Osteoblast (primary cell): Measurements from ENCODE around the gene REX1BD. TPM values are rescaled to one million over a fixed set of nuclear protein-coding genes. Genes with fewer than 3 reads are reported as not detected.
A peak's percentile ranks its signal among the peaks of the same experiment; 100 is the strongest.
"Not testable (repeated sequence)": the region's sequence is repeated elsewhere in the genome, so short reads cannot be mapped to it uniquely, and the experiment has no call there.

Experiments used
- DNase-seq: peaks from one replicate; pipeline ENCODE4 v3.0.0; 2011; ENCODE audit warnings: low spot score, mixed read lengths; ENCODE audit not compliant: insufficient read length; ENCODE audit errors: missing footprints
- H2AFZ ChIP-seq: 2 replicates; pipeline ENCODE4 v1.6.0; 2011; ENCODE audit warnings: mild to moderate bottlenecking, low read length
- H3K27ac ChIP-seq: 2 replicates; pipeline ENCODE4 v1.5.1; 2011; ENCODE audit warnings: mild to moderate bottlenecking, low read depth, low read length, moderate library complexity
- H3K27me3 ChIP-seq: 2 replicates; pipeline ENCODE4 v1.6.0; 2012; ENCODE audit warnings: mild to moderate bottlenecking, control low read depth, inconsistent platforms, low read length, moderate library complexity; ENCODE audit not compliant: insufficient read depth
- H3K36me3 ChIP-seq: 2 replicates; pipeline ENCODE4 v1.5.1; 2011; ENCODE audit warnings: mild to moderate bottlenecking, low read length, control low read depth, moderate library complexity; ENCODE audit not compliant: insufficient read depth
- H3K4me1 ChIP-seq: 2 replicates; pipeline ENCODE4 v1.5.1; 2011; ENCODE audit warnings: mild to moderate bottlenecking, low read length, control low read depth, moderate library complexity; ENCODE audit not compliant: insufficient read depth
- H3K4me2 ChIP-seq: 2 replicates; pipeline ENCODE4 v1.6.0; 2011; ENCODE audit warnings: mild to moderate bottlenecking, low read length; ENCODE audit not compliant: insufficient read depth
- H3K4me3 ChIP-seq: fragments of 200-600 bp; sonication (generic); 3 replicates; pipeline ENCODE4 v1.5.1; 2012; ENCODE audit warnings: mild to moderate bottlenecking, low read length, inconsistent platforms; ENCODE audit not compliant: insufficient read depth
- H3K79me2 ChIP-seq: 2 replicates; pipeline ENCODE4 v1.6.0; 2012; ENCODE audit warnings: mild to moderate bottlenecking, low read length, control low read depth, inconsistent platforms; ENCODE audit not compliant: insufficient read depth
- H3K9me3 ChIP-seq: 2 replicates; pipeline ENCODE4 v1.5.1; 2011; ENCODE audit warnings: low read depth, low read length, control low read depth
- H4K20me1 ChIP-seq: 2 replicates; pipeline ENCODE4 v1.6.0; 2012; ENCODE audit warnings: mild to moderate bottlenecking, low read length, control low read depth; ENCODE audit not compliant: insufficient read depth
- CTCF ChIP-seq: IDR thresholded peaks from 2 replicates; pipeline ENCODE4 v1.5.1; 2011; ENCODE audit warnings: mild to moderate bottlenecking, low read depth, low read length, moderate library complexity; ENCODE audit errors: extremely low read depth
- total RNA-seq: library from RNA; depleted of rRNA; stranded (reverse); fragments of >200 nt; gene quantifications from 2 replicates; pipeline ENCODE4 v1.2.3, GENCODE V29; 2012

The REX1BD gene
- total RNA-seq, result 27.7 and 29.7 TPM in 2 replicates

GRCh38 chr19:18588611-18589379 lies at the start of gene REX1BD:
Gene REX1BD (plus strand): TSS chr19:18588798. CDS start chr19:18588802, 4 bp downstream.
- H3K9me3 ChIP-seq, result no peaks in the 10 kb centered on the region
- H3K4me2 ChIP-seq, result peak within 1 kb of the TSS; percentile 98
- no peaks in the 10 kb centered on the region for H3K27me3 ChIP-seq
- H4K20me1 ChIP-seq, result peaks cover 8% of the 10 kb centered on the region
- H3K4me1 ChIP-seq, result peaks cover 19% of the 10 kb centered on the region
- H3K4me3 ChIP-seq, result peak within 1 kb of the TSS; percentile 91
- H3K36me3 ChIP-seq, result peaks cover 3% of the 10 kb centered on the region
- no peaks in the 10 kb centered on the region for H3K79me2 ChIP-seq
- peak; percentile 98 for DNase-seq
- H3K27ac ChIP-seq, result peak within 1 kb of the TSS; percentile 50
- H2AFZ ChIP-seq, result peak within 1 kb of the TSS; percentile 92
- TF ChIP-seq CTCF, result peak; percentile 75

- peaks cover 45% of the 10 kb centered on the region for H3K36me3 ChIP-seq
- H3K4me3 ChIP-seq, result no peak overlapping the region
- H2AFZ ChIP-seq, result no peak overlapping the region
- H3K4me2 ChIP-seq, result no peak overlapping the region
- H3K27ac ChIP-seq, result no peak overlapping the region
- H3K9me3 ChIP-seq, result no peaks in the 10 kb centered on the region
- peaks cover 19% of the 10 kb centered on the region for H3K79me2 ChIP-seq
- H3K27me3 ChIP-seq, result no peaks in the 10 kb centered on the region
- no peak for DNase-seq
- peaks cover 4% of the 10 kb centered on the region for H4K20me1 ChIP-seq
- TF ChIP-seq CTCF, result no peak
- H3K4me1 ChIP-seq, result peaks cover 16% of the 10 kb centered on the region
Measured at GRCh38 chr19:18539372-18539771, 49.2 kb upstream of the REX1BD start.

DNA sequence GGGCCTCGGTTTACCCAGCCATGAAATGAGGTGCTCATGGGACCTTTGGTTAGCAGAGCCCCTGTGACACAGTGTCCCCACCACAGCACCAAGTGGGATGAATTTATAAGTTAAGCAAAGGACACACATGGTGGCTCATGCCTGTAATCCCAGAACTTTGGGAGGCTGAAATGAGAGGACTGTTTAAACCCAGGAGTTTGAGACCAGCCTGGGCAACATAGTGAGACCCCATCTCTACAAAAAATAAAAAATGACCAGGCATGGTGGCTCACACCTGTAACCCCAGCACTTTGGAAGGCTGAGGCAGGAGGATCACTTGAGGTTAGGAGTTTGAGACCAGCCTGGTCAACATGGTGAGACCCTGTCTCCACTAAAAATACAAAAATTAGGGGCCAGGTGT lies 48.4 kb upstream of the REX1BD start:
- not testable (repeated sequence) for H3K9me3 ChIP-seq, H3K27me3 ChIP-seq, H3K4me2 ChIP-seq, H3K27ac ChIP-seq, H2AFZ ChIP-seq, H4K20me1 ChIP-seq, H3K4me3 ChIP-seq
- Histone ChIP-seq H3K79me2 (peaks cover 19% of the 10 kb centered on the region), H3K36me3 (peaks cover 44% of the 10 kb centered on the region), H3K4me1 (peaks cover 16% of the 10 kb centered on the region)
- peak; percentile 72 for DNase-seq

DNA sequence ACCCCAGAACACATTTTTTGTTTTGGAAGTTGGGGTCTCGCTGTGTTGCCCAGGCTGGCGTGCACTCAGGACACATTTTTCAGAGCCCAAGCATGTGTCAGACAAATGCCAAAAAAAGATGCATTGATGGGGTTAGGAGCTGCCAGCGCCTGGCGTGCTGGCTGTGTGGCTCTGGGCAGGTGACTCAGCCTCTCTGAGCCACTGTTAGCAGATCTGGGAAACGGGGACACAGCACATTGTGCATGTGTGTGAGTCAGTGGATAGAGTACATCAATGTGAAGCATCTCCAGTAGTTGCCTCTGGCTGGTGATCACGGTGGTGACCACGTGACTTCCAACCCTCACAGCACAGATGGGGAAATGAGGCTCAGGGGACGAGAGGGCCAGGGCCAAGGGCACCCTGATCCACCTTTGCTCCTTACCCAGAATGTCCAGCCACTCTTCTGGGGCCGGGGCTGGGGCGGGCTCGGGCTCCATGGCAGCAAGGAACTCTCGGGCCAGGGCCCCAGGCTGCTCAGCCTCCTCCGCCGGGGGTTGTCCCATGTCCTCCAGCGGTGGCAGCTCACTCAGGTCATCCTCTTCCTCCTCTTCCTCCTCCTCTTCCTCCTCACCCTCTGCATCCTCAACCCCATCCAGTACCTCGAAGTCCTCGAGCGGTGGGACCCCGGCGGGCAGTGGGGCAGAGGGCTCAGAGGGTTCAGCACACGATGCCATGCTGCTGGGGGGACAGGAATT lies 47.2 kb upstream of the REX1BD start:
- Histone ChIP-seq H3K4me3 (no peak overlapping the region), H3K27me3 (no peaks in the 10 kb centered on the region), H2AFZ (no peak overlapping the region), H3K27ac (peak overlapping the region; percentile 73), H3K4me1 (peaks cover 16% of the 10 kb centered on the region), H3K79me2 (peaks cover 19% of the 10 kb centered on the region), H3K9me3 (no peaks in the 10 kb centered on the region), H3K4me2 (no peak overlapping the region), H3K36me3 (peaks cover 33% of the 10 kb centered on the region), H4K20me1 (peaks cover 4% of the 10 kb centered on the region)
- no peak for TF ChIP-seq CTCF
- DNase-seq, result peak; percentile 91
